ENCODE results near the gene CFAP46. TPM values are rescaled to one million over a fixed set of nuclear protein-coding genes. Genes with fewer than 3 reads are reported as not detected.

The CFAP46 gene
- total RNA-seq, 1 donor = under 0.01 TPM

GRCh38 chr10:132820056-132820455 lies 122.3 kb downstream of the CFAP46 start:
- H3K36me3 ChIP-seq (ENCODE audit: insufficient read depth, low read length) = no peaks in the 10 kb centered on the region
- H3K27me3 ChIP-seq (ENCODE audit: insufficient read depth, low read length) = peaks cover 5% of the 10 kb centered on the region
- H3K79me2 ChIP-seq (ENCODE audit: insufficient read depth, low read length) = no peaks in the 10 kb centered on the region
- no peaks in the 10 kb centered on the region for H4K20me1 ChIP-seq (ENCODE audit: insufficient read depth, low read length)
- H3K9me3 ChIP-seq (ENCODE audit: low read depth, low read length) = no peaks in the 10 kb centered on the region
- TF ChIP-seq CTCF (IDR thresholded peaks at IDR 0.05; ENCODE audit: extremely low read depth, low read depth, low read length) = no peak
- DNase-seq (ENCODE audit: insufficient read length, low spot score, missing footprints) = no peak
- H3K4me1 ChIP-seq (ENCODE audit: insufficient read depth, low read length) = no peaks in the 10 kb centered on the region
- H3K4me3 ChIP-seq (ENCODE audit: insufficient read depth, low read length) = no peak overlapping the region
- H2AFZ ChIP-seq (ENCODE audit: low read length) = no peak overlapping the region
- no peak overlapping the region for H3K27ac ChIP-seq (ENCODE audit: low read depth, low read length)
- no peak overlapping the region for H3K4me2 ChIP-seq (ENCODE audit: insufficient read depth, low read length)

GRCh38 chr10:132817701-132818211 lies 124.6 kb downstream of the CFAP46 start:
- no peak overlapping the region for H3K27ac ChIP-seq (ENCODE audit: low read depth, low read length)
- H3K4me3 ChIP-seq (ENCODE audit: insufficient read depth, low read length) = no peak overlapping the region
- H3K4me2 ChIP-seq (ENCODE audit: insufficient read depth, low read length) = no peak overlapping the region
- peaks cover 5% of the 10 kb centered on the region for H3K27me3 ChIP-seq (ENCODE audit: insufficient read depth, low read length)
- no peak for DNase-seq (ENCODE audit: insufficient read length, low spot score, missing footprints)
- no peaks in the 10 kb centered on the region for H3K36me3 ChIP-seq (ENCODE audit: insufficient read depth, low read length)
- no peaks in the 10 kb centered on the region for H3K4me1 ChIP-seq (ENCODE audit: insufficient read depth, low read length)
- TF ChIP-seq CTCF (IDR thresholded peaks at IDR 0.05; ENCODE audit: extremely low read depth, low read depth, low read length) = no peak
- no peak overlapping the region for H2AFZ ChIP-seq (ENCODE audit: low read length)
- H3K79me2 ChIP-seq (ENCODE audit: insufficient read depth, low read length) = no peaks in the 10 kb centered on the region
- H4K20me1 ChIP-seq (ENCODE audit: insufficient read depth, low read length) = no peaks in the 10 kb centered on the region
- no peaks in the 10 kb centered on the region for H3K9me3 ChIP-seq (ENCODE audit: low read depth, low read length)

- H4K20me1 ChIP-seq (ENCODE audit: insufficient read depth, low read length) = no peaks in the 10 kb centered on the region
- H3K4me2 ChIP-seq (ENCODE audit: insufficient read depth, low read length) = no peak overlapping the region
- H3K9me3 ChIP-seq (ENCODE audit: low read depth, low read length) = no peaks in the 10 kb centered on the region
- no peak overlapping the region for H2AFZ ChIP-seq (ENCODE audit: low read length)
- no peak for TF ChIP-seq CTCF (IDR thresholded peaks at IDR 0.05; ENCODE audit: extremely low read depth, low read depth, low read length)
- H3K27ac ChIP-seq (ENCODE audit: low read depth, low read length) = no peak overlapping the region
- no peak overlapping the region for H3K4me3 ChIP-seq (ENCODE audit: insufficient read depth, low read length)
- no peaks in the 10 kb centered on the region for H3K79me2 ChIP-seq (ENCODE audit: insufficient read depth, low read length)
- no peak for DNase-seq (ENCODE audit: insufficient read length, low spot score, missing footprints)
- H3K36me3 ChIP-seq (ENCODE audit: insufficient read depth, low read length) = no peaks in the 10 kb centered on the region
- peaks cover 5% of the 10 kb centered on the region for H3K27me3 ChIP-seq (ENCODE audit: insufficient read depth, low read length)
- H3K4me1 ChIP-seq (ENCODE audit: insufficient read depth, low read length) = no peaks in the 10 kb centered on the region
These were observed 125.7 kb downstream of the CFAP46 start for GRCh38 chr10:132816718-132817117.

GRCh38 chr10:132815168-132815857 lies 127.1 kb downstream of the CFAP46 start:
- H3K79me2 ChIP-seq (ENCODE audit: insufficient read depth, low read length) = no peaks in the 10 kb centered on the region
- H3K9me3 ChIP-seq (ENCODE audit: low read depth, low read length) = no peaks in the 10 kb centered on the region
- no peak overlapping the region for H2AFZ ChIP-seq (ENCODE audit: low read length)
- DNase-seq (ENCODE audit: insufficient read length, low spot score, missing footprints) = no peak
- no peaks in the 10 kb centered on the region for H3K4me1 ChIP-seq (ENCODE audit: insufficient read depth, low read length)
- H3K4me2 ChIP-seq (ENCODE audit: insufficient read depth, low read length) = no peak overlapping the region
- H3K36me3 ChIP-seq (ENCODE audit: insufficient read depth, low read length) = no peaks in the 10 kb centered on the region
- H3K27ac ChIP-seq (ENCODE audit: low read depth, low read length) = no peak overlapping the region
- no peak overlapping the region for H3K4me3 ChIP-seq (ENCODE audit: insufficient read depth, low read length)
- no peaks in the 10 kb centered on the region for H4K20me1 ChIP-seq (ENCODE audit: insufficient read depth, low read length)
- peaks cover 5% of the 10 kb centered on the region for H3K27me3 ChIP-seq (ENCODE audit: insufficient read depth, low read length)
- no peak for TF ChIP-seq CTCF (IDR thresholded peaks at IDR 0.05; ENCODE audit: extremely low read depth, low read depth, low read length)
